A673 (cell line): ENCODE data around the gene HIBADH. TPM values are rescaled to one million over a fixed set of nuclear protein-coding genes. Genes with fewer than 3 reads are reported as not detected.

Experiments used
- BruUV-seq: library from RNA; stranded (reverse); fragments of 400-500 nt; replicated peaks from 2 replicates; lab custom pipeline; 2021; lab: Mats Ljungman, UMichigan
- CTCF ChIA-PET: fragments of 300-600 bp; sonication (Branson Sonifier 250); formaldehyde crosslinking; loops from one replicate; lab custom pipeline; 2022; ENCODE audit warnings: antibody characterized with exemption; lab: Charles Lee
- POLR2A ChIA-PET: fragments of 300-600 bp; sonication (Branson Sonifier 250); formaldehyde crosslinking; loops from one replicate; lab custom pipeline; 2022; ENCODE audit warnings: antibody characterized with exemption; ENCODE audit not compliant: low non-redundant PET; lab: Charles Lee
- DNase-seq: peaks from one replicate; pipeline ENCODE4 v3.0.0-alpha.2; 2015; ENCODE audit warnings: low spot score
- H3K27ac ChIP-seq: fragments of 200-600 bp; sonication (generic); 2 replicates; pipeline ENCODE4 v1.5.1; 2016; ENCODE audit warnings: mixed run types, low read depth, mild to moderate bottlenecking, mixed read lengths, antibody characterized with exemption, low read length; ENCODE audit not compliant: poor library complexity, severe bottlenecking
- H3K27me3 ChIP-seq: fragments of 200-600 bp; sonication (generic); replicated peaks from 2 replicates; pipeline ENCODE4 v1.6.1; 2017; ENCODE audit warnings: mixed run types, low read depth, mild to moderate bottlenecking, mixed read lengths, antibody characterized with exemption, low read length; ENCODE audit not compliant: insufficient read depth, poor library complexity
- H3K36me3 ChIP-seq: fragments of 200-600 bp; sonication (generic); 2 replicates; pipeline ENCODE4 v1.6.1; 2016; ENCODE audit warnings: mixed run types, mild to moderate bottlenecking, mixed read lengths, antibody characterized with exemption, low read length; ENCODE audit not compliant: insufficient read depth, poor library complexity, severe bottlenecking
- H3K4me1 ChIP-seq: fragments of 200-600 bp; sonication (generic); 2 replicates; pipeline ENCODE4 v1.6.1; 2017; ENCODE audit warnings: mixed run types, mild to moderate bottlenecking, mixed read lengths, antibody characterized with exemption, low read length; ENCODE audit not compliant: insufficient read depth, poor library complexity, severe bottlenecking
- H3K4me3 ChIP-seq: fragments of 200-600 bp; sonication (generic); 2 replicates; pipeline ENCODE4 v1.5.1; 2016; ENCODE audit warnings: low read depth, mixed run types, mild to moderate bottlenecking, mixed read lengths, low read length; ENCODE audit not compliant: poor library complexity, severe bottlenecking
- H3K9me3 ChIP-seq: fragments of 200-600 bp; sonication (generic); 2 replicates; pipeline ENCODE4 v1.6.1; 2016; ENCODE audit warnings: mixed run types, low read depth, mild to moderate bottlenecking, mixed read lengths, antibody characterized with exemption, low read length; ENCODE audit not compliant: poor library complexity, severe bottlenecking
- EZH2 ChIP-seq: fragments of 200-600 bp; sonication (generic); IDR thresholded peaks from 2 replicates; pipeline ENCODE4 v1.6.1; 2017; ENCODE audit warnings: borderline replicate concordance, low read depth, mild to moderate bottlenecking, mixed read lengths, antibody characterized with exemption, low read length; ENCODE audit not compliant: poor library complexity, severe bottlenecking
- intact Hi-C: fragments of 100-400 bp; cut with micrococcal nuclease; formaldehyde crosslinking; loops from one replicate; pipeline ENCODE4 v1.10.0; 2022; ENCODE audit not compliant: unreplicated experiment
- total RNA-seq: library from RNA; stranded (reverse); gene quantifications from 2 replicates; pipeline ENCODE4 v1.2.3, GENCODE V29; 2021
- TF ChIP-seq, protein P1 (sequence below): fragments of 300-800, 200-600 bp; sonication (generic); conservative IDR thresholded peaks from 2 replicates; pipeline ENCODE4 v1.5.1; 2017; ENCODE audit warnings: low read depth, mild to moderate bottlenecking, antibody characterized with exemption, low read length, moderate library complexity, mixed read lengths

HIBADH gene
- total RNA-seq, 1 experiment from 2014 or later: 10.2 TPM

- Histone ChIP-seq H3K27me3 (no peaks in the 10 kb centered on the region), H3K9me3 (no peaks in the 10 kb centered on the region), H3K27ac (no peak overlapping the region), H3K36me3 (no peaks in the 10 kb centered on the region), H3K4me1 (no peaks in the 10 kb centered on the region), H3K4me3 (no peak overlapping the region)
- BruUV-seq: no TSS peak
- DNase-seq: no peak
- ChIA-PET POLR2A (no interaction called here), CTCF (no interaction called here)
- TF ChIP-seq, protein P1, sequence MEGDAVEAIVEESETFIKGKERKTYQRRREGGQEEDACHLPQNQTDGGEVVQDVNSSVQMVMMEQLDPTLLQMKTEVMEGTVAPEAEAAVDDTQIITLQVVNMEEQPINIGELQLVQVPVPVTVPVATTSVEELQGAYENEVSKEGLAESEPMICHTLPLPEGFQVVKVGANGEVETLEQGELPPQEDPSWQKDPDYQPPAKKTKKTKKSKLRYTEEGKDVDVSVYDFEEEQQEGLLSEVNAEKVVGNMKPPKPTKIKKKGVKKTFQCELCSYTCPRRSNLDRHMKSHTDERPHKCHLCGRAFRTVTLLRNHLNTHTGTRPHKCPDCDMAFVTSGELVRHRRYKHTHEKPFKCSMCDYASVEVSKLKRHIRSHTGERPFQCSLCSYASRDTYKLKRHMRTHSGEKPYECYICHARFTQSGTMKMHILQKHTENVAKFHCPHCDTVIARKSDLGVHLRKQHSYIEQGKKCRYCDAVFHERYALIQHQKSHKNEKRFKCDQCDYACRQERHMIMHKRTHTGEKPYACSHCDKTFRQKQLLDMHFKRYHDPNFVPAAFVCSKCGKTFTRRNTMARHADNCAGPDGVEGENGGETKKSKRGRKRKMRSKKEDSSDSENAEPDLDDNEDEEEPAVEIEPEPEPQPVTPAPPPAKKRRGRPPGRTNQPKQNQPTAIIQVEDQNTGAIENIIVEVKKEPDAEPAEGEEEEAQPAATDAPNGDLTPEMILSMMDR: no peak
- no peak for TF ChIP-seq EZH2
- intact Hi-C loops: no loop called here
These were observed 46.7 kb upstream of the HIBADH start for GRCh38 chr7:27709137-27710075.

DNA sequence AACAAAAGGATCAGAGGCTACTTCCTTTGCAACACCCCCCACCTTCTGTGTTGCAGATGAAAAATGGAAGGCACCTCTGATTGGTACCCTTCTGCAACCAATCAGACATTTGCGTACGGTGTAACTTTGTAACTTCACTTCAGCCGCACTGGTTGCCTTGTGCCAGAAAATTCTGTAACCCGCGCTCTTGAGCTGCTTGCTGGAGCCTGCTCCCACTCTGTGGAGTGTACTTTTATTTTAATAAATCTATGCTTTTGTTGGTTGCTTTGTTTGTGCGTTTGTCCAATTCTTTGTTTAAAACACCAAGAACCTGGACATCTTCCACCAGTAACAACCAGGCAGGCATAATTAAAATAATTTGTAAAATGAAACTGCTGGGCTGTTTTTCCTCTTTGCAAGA lies 45.8 kb upstream of the HIBADH start:
- Histone ChIP-seq H3K27me3 (no peaks in the 10 kb centered on the region), H3K4me3 (no peak overlapping the region), H3K4me1 (no peaks in the 10 kb centered on the region), H3K27ac (no peak overlapping the region), H3K9me3 (no peaks in the 10 kb centered on the region), H3K36me3 (no peaks in the 10 kb centered on the region)
- TF ChIP-seq EZH2: no peak
- TF ChIP-seq, protein P1: no peak
- intact Hi-C loops: no loop called here
- BruUV-seq: no TSS peak
- ChIA-PET CTCF (no interaction called here), POLR2A (no interaction called here)
- DNase-seq: no peak

DNA sequence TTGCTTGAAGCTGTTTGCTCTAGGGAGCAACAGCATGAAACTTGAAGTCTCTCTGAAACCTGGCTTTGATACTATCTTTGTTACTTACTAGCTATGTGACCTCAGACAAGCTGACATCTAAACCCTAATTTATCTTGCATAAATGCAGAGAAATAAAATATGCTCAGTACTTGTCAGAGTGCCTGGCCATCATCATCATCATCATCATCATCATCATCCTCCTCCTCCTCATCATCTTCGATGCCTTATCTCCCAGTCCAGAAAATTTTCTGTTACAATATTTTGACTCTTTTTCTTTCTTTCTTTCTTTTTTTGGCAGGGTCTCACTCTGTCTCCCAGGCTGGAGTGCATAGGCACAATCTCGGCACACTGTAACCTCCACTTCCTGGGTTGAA lies 42.5 kb upstream of the HIBADH start:
- BruUV-seq: no TSS peak
- intact Hi-C loops: no loop called here
- Histone ChIP-seq H3K36me3 (no peaks in the 10 kb centered on the region), H3K4me3 (no peak overlapping the region), H3K27me3 (no peaks in the 10 kb centered on the region), H3K4me1 (no peaks in the 10 kb centered on the region), H3K27ac (no peak overlapping the region), H3K9me3 (no peaks in the 10 kb centered on the region)
- ChIA-PET CTCF (no interaction called here), POLR2A (no interaction called here)
- no peak for DNase-seq
- no peak for TF ChIP-seq EZH2
- TF ChIP-seq, protein P1: no peak
